ENCODE measurements around the gene CASKIN1.
"Not testable (repeated sequence)": the region's sequence is repeated elsewhere in the genome, so short reads cannot be mapped to it uniquely, and the experiment has no call there.

The CASKIN1 gene

GRCh38 chr16:2196162-2196980 is at the start of gene CASKIN1:
Gene CASKIN1 (minus strand): TSS chr16:2196605. CDS start chr16:2196432, 173 bp downstream.
- no peak for DNase-seq (ENCODE audit: low read depth, low spot score)

- DNase-seq (ENCODE audit: low read depth, low spot score) = no peak
Observed at GRCh38 chr16:2244926-2245795, 48.8 kb upstream of the CASKIN1 start.

GRCh38 chr16:2244301-2244700 is 47.9 kb upstream of the CASKIN1 start:
- no peak for DNase-seq (ENCODE audit: low read depth, low spot score)

- no peak for DNase-seq (ENCODE audit: low read depth, low spot score)
Observed at GRCh38 chr16:2243781-2244180, 47.4 kb upstream of the CASKIN1 start.

GRCh38 chr16:2243031-2243528 is 46.7 kb upstream of the CASKIN1 start:
- no peak for DNase-seq (ENCODE audit: low read depth, low spot score)

- no peak for DNase-seq (ENCODE audit: low read depth, low spot score)
Observed at GRCh38 chr16:2242598-2242997, 46.2 kb upstream of the CASKIN1 start.

- not testable (repeated sequence) for DNase-seq (ENCODE audit: low read depth, low spot score)
Observed at GRCh38 chr16:2240331-2240730, 43.9 kb upstream of the CASKIN1 start.

- DNase-seq (ENCODE audit: low read depth, low spot score) = no peak
Observed at GRCh38 chr16:2238838-2239675, 42.7 kb upstream of the CASKIN1 start.

- DNase-seq (ENCODE audit: low read depth, low spot score) = no peak
Observed at GRCh38 chr16:2238150-2238837, 41.9 kb upstream of the CASKIN1 start.

- no peak for DNase-seq (ENCODE audit: low read depth, low spot score)
Observed at GRCh38 chr16:2237493-2238149, 41.2 kb upstream of the CASKIN1 start.

GRCh38 chr16:2237102-2237482 is 40.7 kb upstream of the CASKIN1 start:
- no peak for DNase-seq (ENCODE audit: low read depth, low spot score)

- no peak for DNase-seq (ENCODE audit: low read depth, low spot score)
Observed at GRCh38 chr16:2236337-2237101, 40.1 kb upstream of the CASKIN1 start, which contains the start of gene DNASE1L2. Gene DNASE1L2 (plus strand): TSS chr16:2236444. CDS start chr16:2236817, 373 bp downstream.

GRCh38 chr16:2235695-2236336 is 39.4 kb upstream of the CASKIN1 start:
- no peak for DNase-seq (ENCODE audit: low read depth, low spot score)

- no peak for DNase-seq (ENCODE audit: low read depth, low spot score)
Observed at GRCh38 chr16:2235234-2235651, 38.8 kb upstream of the CASKIN1 start.

- DNase-seq (ENCODE audit: low read depth, low spot score) = no peak
Observed at GRCh38 chr16:2234813-2235170, 38.4 kb upstream of the CASKIN1 start.

GRCh38 chr16:2233872-2234812 is 37.7 kb upstream of the CASKIN1 start:
- no peak for DNase-seq (ENCODE audit: low read depth, low spot score)

- DNase-seq (ENCODE audit: low read depth, low spot score) = no peak
Observed at GRCh38 chr16:2233046-2233775, 36.8 kb upstream of the CASKIN1 start.
